ENCODE results near the gene MEGF10.

The MEGF10 gene

DNA sequence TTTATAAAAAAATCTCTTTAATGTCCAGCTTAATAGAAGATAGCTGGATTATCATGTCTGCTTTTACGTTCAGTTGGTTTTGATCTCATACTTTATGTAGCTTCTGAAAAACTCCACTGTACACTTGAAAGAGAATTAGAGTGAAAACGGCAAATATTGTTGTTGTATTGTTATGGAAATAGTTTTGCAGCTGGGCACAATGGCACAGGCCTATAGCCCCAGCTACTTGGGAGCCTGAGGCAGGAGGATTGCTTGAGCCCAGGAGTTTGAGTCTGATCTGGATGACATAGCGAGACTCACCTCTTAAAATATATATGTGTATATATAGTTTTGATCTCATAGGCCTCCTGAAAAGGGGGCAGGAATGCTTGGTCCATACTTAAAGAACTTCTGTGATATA, 159.4 kb downstream of the MEGF10 start:
- TF ChIP-seq POLR2A (IDR thresholded peaks at IDR 0.05; ENCODE audit: low read depth, low read length): no peak
- no peak for FAIRE-seq
- DNase-seq (ENCODE audit: insufficient read length, low spot score): no peak

DNA sequence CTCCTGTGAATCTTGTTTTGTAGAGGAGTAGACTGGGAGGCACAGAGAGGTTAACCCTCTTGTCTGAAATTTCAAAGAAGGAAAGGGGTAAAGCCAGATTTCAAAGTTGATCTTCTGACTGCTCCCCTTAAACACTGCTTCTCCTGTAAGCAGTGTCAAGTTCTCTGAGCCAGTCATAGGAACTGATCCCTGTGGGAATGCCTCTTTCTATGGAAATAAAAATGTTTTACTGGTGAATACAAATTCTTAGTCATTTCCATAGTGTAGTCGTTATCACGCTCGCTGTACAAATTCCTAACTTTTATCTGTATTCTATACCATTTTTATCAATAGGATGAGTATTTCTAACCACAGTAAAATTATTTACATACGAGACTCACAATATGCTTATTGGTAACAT, 160.5 kb downstream of the MEGF10 start:
- DNase-seq (ENCODE audit: insufficient read length, low spot score) (no peak), FAIRE-seq (no peak)
- TF ChIP-seq POLR2A (IDR thresholded peaks at IDR 0.05; ENCODE audit: low read depth, low read length): no peak

DNA sequence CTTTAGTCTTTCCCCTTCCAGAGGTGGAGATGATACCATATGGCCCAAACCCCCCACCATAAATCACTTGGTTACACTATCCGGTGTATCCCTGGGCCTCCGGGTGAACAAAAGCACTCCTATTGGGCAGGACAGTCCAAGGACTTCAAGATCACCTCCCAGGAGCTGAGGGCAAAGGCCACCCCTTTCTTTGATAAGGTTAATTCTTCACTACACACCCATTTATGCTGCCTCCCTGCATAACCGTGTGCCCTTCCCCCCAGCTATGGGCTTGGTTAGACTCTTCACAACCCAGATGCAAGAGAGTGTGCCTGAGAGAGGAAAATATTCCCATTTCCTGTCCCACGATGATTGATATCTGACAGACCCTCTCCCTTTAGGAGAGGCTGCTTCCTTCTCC, 162.0 kb downstream of the MEGF10 start:
- DNase-seq (ENCODE audit: insufficient read length, low spot score) (no peak), FAIRE-seq (no peak)
- no peak for TF ChIP-seq POLR2A (IDR thresholded peaks at IDR 0.05; ENCODE audit: low read depth, low read length)

DNA sequence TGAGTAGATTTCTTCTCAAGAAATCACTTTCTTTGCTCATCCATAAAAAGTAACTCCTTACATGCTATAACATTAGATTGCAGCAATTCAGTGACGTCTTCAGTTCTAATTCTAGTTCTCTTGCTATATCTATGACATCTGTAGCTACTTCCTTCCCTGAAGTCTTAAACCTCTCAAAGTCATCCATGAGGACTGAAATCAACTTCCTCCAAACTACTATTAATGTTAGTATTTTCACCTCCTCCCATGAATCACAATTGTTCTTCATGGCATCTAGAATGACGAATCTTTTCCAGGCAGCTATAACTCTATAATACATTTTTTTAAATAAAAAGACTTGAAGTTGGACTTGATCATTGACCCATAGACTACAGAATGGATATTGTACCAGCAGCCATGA, 180.6 kb downstream of the MEGF10 start:
- no peak for TF ChIP-seq POLR2A (IDR thresholded peaks at IDR 0.05; ENCODE audit: low read depth, low read length)
- DNase-seq (ENCODE audit: insufficient read length, low spot score) (no peak), FAIRE-seq (no peak)

DNA sequence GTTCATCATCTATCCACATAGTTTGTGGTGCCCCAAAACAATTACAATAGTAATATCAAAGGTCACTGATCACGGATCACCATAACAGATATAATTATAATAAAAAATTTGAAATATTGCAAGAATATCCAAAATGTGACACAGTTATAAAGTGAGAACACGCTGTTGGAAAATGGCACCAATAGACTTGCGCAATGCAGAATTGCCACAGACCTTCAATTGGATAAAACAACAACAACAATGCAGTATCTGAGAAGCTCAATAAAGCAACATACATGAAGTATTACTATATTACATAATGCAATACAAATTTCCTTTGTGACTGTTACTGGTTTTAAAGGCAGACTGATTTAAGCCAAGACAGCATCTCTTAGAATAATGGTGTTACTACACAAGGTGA, 182.1 kb downstream of the MEGF10 start:
- TF ChIP-seq POLR2A (IDR thresholded peaks at IDR 0.05; ENCODE audit: low read depth, low read length): no peak
- FAIRE-seq: no peak
- DNase-seq (ENCODE audit: insufficient read length, low spot score): no peak

DNA sequence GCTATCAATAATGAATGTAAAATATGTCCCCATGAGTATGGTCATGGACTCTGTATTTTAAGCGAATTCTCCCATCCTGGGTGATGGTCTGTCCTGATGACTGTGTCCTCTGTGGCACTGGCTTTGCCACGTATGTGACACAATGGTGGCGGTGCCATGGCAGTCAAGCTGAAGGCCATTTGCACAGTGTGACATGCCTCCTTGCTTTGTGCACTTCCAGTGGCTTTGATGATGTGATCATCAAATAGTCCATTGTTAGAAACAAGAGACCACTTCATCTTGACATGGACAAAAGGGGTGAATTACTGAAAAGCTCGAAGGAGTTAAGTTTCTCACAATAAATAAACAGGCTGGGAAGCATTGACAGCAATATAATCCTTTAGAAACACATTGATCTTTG, 195.9 kb downstream of the MEGF10 start:
- TF ChIP-seq POLR2A (IDR thresholded peaks at IDR 0.05; ENCODE audit: low read depth, low read length): no peak
- DNase-seq (ENCODE audit: insufficient read length, low spot score) (no peak), FAIRE-seq (no peak)

DNA sequence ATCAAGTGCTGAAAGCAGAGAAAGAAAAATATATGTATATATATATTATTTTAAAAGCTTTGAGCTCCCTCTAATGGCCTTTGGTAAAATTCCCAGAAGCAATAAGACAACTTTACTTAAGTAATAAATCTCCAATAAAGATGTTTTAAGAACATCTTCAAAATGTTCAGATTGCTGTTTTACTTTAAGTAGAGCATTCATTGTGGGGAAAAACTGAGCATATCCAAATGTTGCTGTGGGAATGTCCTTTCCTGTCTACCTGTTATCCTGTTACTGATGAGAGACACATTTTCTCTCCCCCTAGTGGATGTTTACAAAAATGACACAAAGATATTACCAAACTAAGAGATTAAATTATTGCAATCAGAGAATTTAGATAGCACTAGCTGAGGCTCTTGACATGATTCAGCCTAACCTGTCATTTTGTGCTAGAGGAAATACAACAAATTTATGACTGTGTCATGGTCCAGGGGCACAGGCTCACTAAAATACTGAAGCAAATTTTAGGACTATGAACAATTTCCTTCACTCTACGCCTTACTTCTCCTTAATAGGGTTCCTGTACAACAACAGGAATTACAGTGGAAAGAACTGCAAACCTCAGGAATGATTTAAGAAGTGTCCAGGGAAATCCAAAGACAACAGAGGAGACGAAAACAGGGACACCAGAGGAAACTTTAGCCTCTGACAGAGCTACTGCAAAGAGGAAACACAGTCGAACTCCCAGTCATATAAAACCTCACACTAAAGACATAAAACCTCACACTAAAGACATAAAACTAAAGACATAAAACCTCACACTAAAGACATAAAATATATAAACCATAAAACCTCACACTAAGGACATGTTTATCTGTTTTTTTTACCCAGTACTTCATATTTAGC, 202.5 kb downstream of the MEGF10 start:
- no peak for DNase-seq (ENCODE audit: insufficient read length, low spot score)
- no peak for TF ChIP-seq POLR2A (IDR thresholded peaks at IDR 0.05; ENCODE audit: low read depth, low read length)
- FAIRE-seq: peak; percentile 52

DNA sequence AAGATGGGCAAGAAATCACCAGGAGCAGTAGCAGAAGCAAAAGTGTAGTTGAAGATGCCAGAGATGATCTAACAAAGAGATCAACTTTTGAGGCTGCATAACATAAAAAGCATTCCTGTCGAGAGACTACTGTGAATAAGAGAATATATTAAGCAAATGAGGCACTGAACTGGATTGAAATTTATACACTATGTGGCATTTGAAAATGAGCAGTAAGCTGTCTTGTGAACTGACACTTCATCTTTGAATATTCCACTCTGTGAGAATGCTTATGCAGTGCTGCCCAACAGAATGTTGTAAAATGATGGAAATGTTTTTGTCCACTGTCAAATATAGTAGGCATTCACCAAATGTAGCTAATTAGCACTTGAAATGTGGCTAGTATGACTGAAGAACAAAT, 208.0 kb downstream of the MEGF10 start:
- TF ChIP-seq POLR2A (IDR thresholded peaks at IDR 0.05; ENCODE audit: low read depth, low read length): no peak
- FAIRE-seq (no peak), DNase-seq (ENCODE audit: insufficient read length, low spot score) (no peak)

DNA sequence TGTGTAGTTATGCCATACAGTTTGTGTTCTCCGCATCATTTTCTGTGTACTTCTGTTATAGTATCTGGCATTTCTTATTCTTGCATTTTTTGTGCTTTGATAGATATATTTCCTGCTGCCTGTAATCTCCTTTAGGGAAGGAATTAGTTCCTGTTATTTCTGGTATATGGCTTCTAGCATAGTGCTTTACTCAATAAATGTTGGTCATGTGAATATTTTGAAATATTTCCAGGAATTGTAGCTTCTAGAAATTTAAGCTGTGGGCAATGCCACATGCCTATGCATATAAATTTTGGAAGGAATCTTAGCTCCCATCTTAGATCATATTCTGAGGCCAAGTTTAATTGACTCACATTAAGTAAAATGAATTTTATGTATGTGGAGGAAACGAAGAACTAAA, 215.3 kb downstream of the MEGF10 start:
- DNase-seq (ENCODE audit: insufficient read length, low spot score): no peak
- no peak for FAIRE-seq
- TF ChIP-seq POLR2A (IDR thresholded peaks at IDR 0.05; ENCODE audit: low read depth, low read length): no peak

DNA sequence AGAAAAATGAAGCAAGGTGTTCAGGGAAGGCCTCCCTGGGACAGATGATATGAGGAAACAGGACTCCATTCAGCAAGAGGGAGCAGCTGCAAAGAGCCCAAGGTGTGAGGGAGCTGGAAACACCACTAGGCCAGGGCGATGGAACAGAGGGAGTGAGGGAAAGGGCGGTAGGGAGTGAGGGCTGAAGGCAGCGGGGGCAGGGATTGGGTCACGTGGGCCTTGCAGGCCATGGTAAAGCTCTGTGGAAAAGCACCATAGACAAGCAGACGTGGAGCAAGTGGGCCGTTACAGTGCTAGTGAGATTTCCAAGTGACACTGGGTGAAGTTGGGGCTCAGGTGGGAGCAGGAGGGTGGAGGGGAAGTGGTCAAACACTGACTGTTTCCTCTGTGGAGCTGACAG, 216.0 kb downstream of the MEGF10 start:
- FAIRE-seq (no peak), DNase-seq (ENCODE audit: insufficient read length, low spot score) (no peak)
- no peak for TF ChIP-seq POLR2A (IDR thresholded peaks at IDR 0.05; ENCODE audit: low read depth, low read length)

DNA sequence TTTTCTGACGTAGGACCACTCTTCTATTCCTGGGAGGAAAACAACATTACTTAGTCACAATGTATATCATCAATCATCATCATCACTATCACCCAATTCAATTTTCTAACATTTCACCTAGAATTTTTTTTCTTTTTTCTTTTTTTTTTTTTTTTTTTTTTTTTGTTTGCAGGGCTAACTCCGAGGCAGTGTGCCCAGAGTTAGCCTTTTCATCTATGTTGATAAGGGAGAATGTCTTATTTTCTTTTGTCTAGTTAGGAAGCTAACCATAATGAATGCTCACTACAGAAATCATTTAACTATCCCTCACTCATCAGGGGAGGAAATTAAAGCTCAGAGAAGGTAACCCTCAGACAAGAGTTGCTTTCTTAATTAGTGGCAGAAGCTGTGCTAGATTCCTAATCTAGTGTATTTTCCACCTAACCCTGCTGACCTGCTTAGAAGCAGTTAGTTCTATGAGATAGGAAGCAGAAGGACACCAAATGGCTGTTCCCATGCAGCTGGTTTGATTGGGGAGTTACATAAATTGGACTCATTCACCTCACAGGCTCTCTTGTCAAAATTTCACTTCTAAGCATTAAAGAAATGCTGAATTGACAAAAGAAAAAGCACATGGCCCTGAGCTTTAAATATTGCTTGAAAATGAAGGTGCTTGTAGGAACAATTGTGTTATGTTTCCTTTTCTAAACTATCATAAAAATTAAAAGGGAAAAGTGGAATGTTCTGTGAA, 218.2 kb downstream of the MEGF10 start:
- TF ChIP-seq POLR2A (IDR thresholded peaks at IDR 0.05; ENCODE audit: low read depth, low read length): no peak
- no peak for DNase-seq (ENCODE audit: insufficient read length, low spot score)
- no peak for FAIRE-seq

All from H54 (cell line).